Measurements from ENCODE around the gene PDZK1. TPM values are rescaled to one million over a fixed set of nuclear protein-coding genes. Genes with fewer than 3 reads are reported as not detected.
A peak's percentile ranks its signal among the peaks of the same experiment; 100 is the strongest.

PDZK1 gene
- 0.58 TPM in 1 of 2 replicates, not detected in the other for total RNA-seq
- polyA plus RNA-seq = 0.03 and 0.11 TPM in 2 replicates
- 0.04 and 0.05 TPM in 2 replicates for polyA plus RNA-seq (2011; cell fraction: cytosol; rRNA removed)
- polyA plus RNA-seq (2011; cell fraction: nucleus; rRNA removed) = 1.2 and 1.6 TPM in 2 replicates
- 0.29 and 0.43 TPM in 2 replicates for polyA plus RNA-seq (2012)
- polyA minus RNA-seq = 0.29 TPM in 1 of 2 replicates, not detected in the other
- not detected for polyA minus RNA-seq (2011; cell fraction: cytosol; rRNA and poly(A)+ RNA removed)
- 0.48 TPM in 1 of 2 replicates, not detected in the other for polyA minus RNA-seq (2011; cell fraction: nucleus; rRNA and poly(A)+ RNA removed)
- Bru-seq, nascent RNA = percentile 20 among the genes with signal in this experiment
- BruChase-seq, experiment 1, labeled RNA remaining after a 6-hour chase = percentile 50 among the genes with signal in this experiment
- percentile 42 among the genes with signal in this experiment for BruChase-seq, experiment 2, labeled RNA remaining after a 2-hour chase
- long read RNA-seq = 0 reads

GRCh38 chr1:145707183-145707867 lies at the start of gene PDZK1:
Gene PDZK1, minus strand, starts transcription at chr1:145707368. Its CDS starts 19,347 bp downstream, at chr1:145688021.
- Histone ChIP-seq H3K27ac (ENCODE audit: insufficient read depth, low read depth, low read length) (no peak within 1 kb of the TSS), H3K36me3 (ENCODE audit: control insufficient read depth in 2 of 2, extremely low read depth in 1 of 2, insufficient read depth in 2 of 2, low read length in 2 of 2) (no peaks in the 10 kb centered on the region), H3K9me3 (replicated peaks; ENCODE audit: control insufficient read depth, insufficient read depth, low read length) (no peaks in the 10 kb centered on the region), H3K4me2 (ENCODE audit: insufficient read depth, low read length) (no peak within 1 kb of the TSS), H3K9me1 (replicated peaks; ENCODE audit: control insufficient read depth, extremely low read depth, insufficient read depth, low read length) (no peaks in the 10 kb centered on the region), H3K4me3 (replicated peaks in 1 of 3; ENCODE audit: insufficient read depth in 1 of 3, low read depth in 1 of 3, low read length in 3 of 3) (no peak within 1 kb of the TSS), H3K9ac (replicated peaks; ENCODE audit: extremely low read depth, insufficient read depth, low read length) (no peak within 1 kb of the TSS), H2AFZ (ENCODE audit: low read depth, low read length) (no peak within 1 kb of the TSS), H3K4me1 (ENCODE audit: control insufficient read depth, extremely low read depth, insufficient read depth, low read length) (no peaks in the 10 kb centered on the region), H4K20me1 (replicated peaks; ENCODE audit: control insufficient read depth, extremely low read depth, insufficient read depth, low read length) (no peaks in the 10 kb centered on the region), H3K79me2 (ENCODE audit: control insufficient read depth, insufficient read depth, low read length) (no peaks in the 10 kb centered on the region), H3K27me3 (ENCODE audit: control insufficient read depth in 2 of 2, insufficient read depth in 2 of 2, low read length in 2 of 2) (peaks cover 6 to 7% of the 10 kb centered on the region in 2 experiments)
- intact Hi-C loops (cut with micrococcal nuclease) (no loop called here), dilution Hi-C loops (cut with MboI; ENCODE audit: extremely low pct_ligation_motif_present, low sequenced_read_pairs) (no loop called here)
- TF ChIP-seq CTCF (IDR thresholded peaks at IDR 0.05; ENCODE audit: extremely low read depth in 1 of 2, insufficient read depth in 1 of 2, low read depth in 1 of 2, low read length in 2 of 2) (no peak), POLR2AphosphoS5 (IDR thresholded peaks at IDR 0.05; ENCODE audit: insufficient read depth, low read depth, low read length) (no peak), MYC (IDR thresholded peaks at IDR 0.05; ENCODE audit: low read depth, low read length) (no peak), POLR2A (IDR thresholded peaks at IDR 0.05; ENCODE audit: low read depth, low read length) (no peak), JUN (IDR thresholded peaks at IDR 0.05; ENCODE audit: borderline replicate concordance, insufficient read depth, insufficient read length, low read depth) (no peak), GATA2 (IDR thresholded peaks at IDR 0.05; ENCODE audit: insufficient read depth, insufficient read length, low read depth, low read length) (no peak), MAX (IDR thresholded peaks at IDR 0.05; ENCODE audit: insufficient read depth, insufficient read length) (no peak), FOS (IDR thresholded peaks at IDR 0.05; ENCODE audit: borderline replicate concordance, insufficient read depth, low read length) (no peak), EZH2 (IDR thresholded peaks at IDR 0.05; ENCODE audit: borderline replicate concordance, low read depth, low read length, severe bottlenecking) (no peak)
- DNase-seq (ENCODE audit: low read depth, low spot score) (no peak), FAIRE-seq (no peak)
- no TSS peak for BruUV-seq (replicated peaks)
- ChIA-PET CTCF (interaction anchor here (1.5 to 1.6 kb wide), 2 partner anchors 13 to 95 kb away, joined by 3 to 5 read pairs; no protein-coding TSS in a partner anchor), POLR2A (no interaction called here)

All from endothelial cell of umbilical vein (primary cell).